ENCODE results near the gene SPATS2.

Gene SPATS2

GRCh38 chr12:49342914-49343731, 24.1 kb upstream of the SPATS2 start:
- no peak overlapping the region for H3K27ac ChIP-seq
- no peak overlapping the region for H3K9ac ChIP-seq

GRCh38 chr12:49344486-49345050, 22.7 kb upstream of the SPATS2 start:
- peaks cover 64% of the 10 kb centered on the region for H3K4me1 ChIP-seq
- H4K20me1 ChIP-seq: peaks cover 80% of the 10 kb centered on the region
- H3K27ac ChIP-seq: no peak overlapping the region
- no peaks in the 10 kb centered on the region for H3K9me3 ChIP-seq
- no peak for TF ChIP-seq Cebpa-rat (IDR thresholded peaks at IDR 0.05)
- no peaks in the 10 kb centered on the region for H3K36me3 ChIP-seq
- H3K27me3 ChIP-seq: peaks cover 94% of the 10 kb centered on the region
- peak overlapping the region; percentile 99 for H3K4me2 ChIP-seq
- H3K4me3 ChIP-seq: peak overlapping the region; percentile 65
- H3K9ac ChIP-seq: no peak overlapping the region

More at GRCh38 chr12:49342914-49343731, 24.1 kb upstream of the SPATS2 start:
- peak overlapping the region; percentile 56 for H3K4me3 ChIP-seq
- peaks cover 100% of the 10 kb centered on the region for H3K27me3 ChIP-seq
- no peaks in the 10 kb centered on the region for H3K36me3 ChIP-seq
- no peaks in the 10 kb centered on the region for H3K9me3 ChIP-seq
- peak overlapping the region; percentile 64 for H3K4me2 ChIP-seq
- H3K4me1 ChIP-seq: peaks cover 59% of the 10 kb centered on the region
- H4K20me1 ChIP-seq: peaks cover 89% of the 10 kb centered on the region
- no peak for TF ChIP-seq Cebpa-rat (IDR thresholded peaks at IDR 0.05)

- H3K9ac ChIP-seq: peak overlapping the region; percentile 38; the same call in 1 of the 2 replicates
- H3K4me2 ChIP-seq: peak overlapping the region; percentile 99
- H3K4me1 ChIP-seq: peaks cover 64% of the 10 kb centered on the region
Measured at GRCh38 chr12:49345051-49345824, 22.0 kb upstream of the SPATS2 start.

GRCh38 chr12:49345825-49346658, 21.2 kb upstream of the SPATS2 start:
- H3K9ac ChIP-seq: peak overlapping the region; percentile 38; the same call in 1 of the 2 replicates
- no peaks in the 10 kb centered on the region for H3K36me3 ChIP-seq
- H4K20me1 ChIP-seq: peaks cover 66% of the 10 kb centered on the region
- no peak for TF ChIP-seq Cebpa-rat (IDR thresholded peaks at IDR 0.05)
- H3K9me3 ChIP-seq: no peaks in the 10 kb centered on the region
- H3K4me3 ChIP-seq: peak overlapping the region; percentile 65
- H3K27me3 ChIP-seq: peaks cover 79% of the 10 kb centered on the region
- H3K27ac ChIP-seq: no peak overlapping the region
- H3K4me2 ChIP-seq: peak overlapping the region; percentile 99
- H3K4me1 ChIP-seq: peaks cover 64% of the 10 kb centered on the region

More at GRCh38 chr12:49345051-49345824, 22.0 kb upstream of the SPATS2 start:
- Histone ChIP-seq H3K36me3 (no peaks in the 10 kb centered on the region), H4K20me1 (peaks cover 74% of the 10 kb centered on the region), H3K9me3 (no peaks in the 10 kb centered on the region), H3K4me3 (peak overlapping the region; percentile 65), H3K27me3 (peaks cover 87% of the 10 kb centered on the region), H3K27ac (no peak overlapping the region)
- TF ChIP-seq Cebpa-rat (IDR thresholded peaks at IDR 0.05): no peak

GRCh38 chr12:49346659-49347310, 20.5 kb upstream of the SPATS2 start, which contains the start of gene DNAJC22:
DNAJC22 (plus strand) TSS chr12:49346888; CDS start chr12:49348873, 1,985 bp downstream.
- TF ChIP-seq Cebpa-rat (IDR thresholded peaks at IDR 0.05): no peak
- Histone ChIP-seq H3K4me3 (peak within 1 kb of the TSS; percentile 65), H3K4me1 (peaks cover 64% of the 10 kb centered on the region), H3K4me2 (peak within 1 kb of the TSS; percentile 99), H3K9ac (peak within 1 kb of the TSS; percentile 38; the same call in 1 of the 2 replicates), H3K36me3 (no peaks in the 10 kb centered on the region), H3K27ac (no peak within 1 kb of the TSS), H3K9me3 (no peaks in the 10 kb centered on the region), H3K27me3 (peaks cover 72% of the 10 kb centered on the region), H4K20me1 (peaks cover 59% of the 10 kb centered on the region)

- H3K9me3 ChIP-seq: no peaks in the 10 kb centered on the region
- H3K9ac ChIP-seq: no peak overlapping the region
- no peak overlapping the region for H3K27ac ChIP-seq
- peak overlapping the region; percentile 65 for H3K4me3 ChIP-seq
- H4K20me1 ChIP-seq: peaks cover 51% of the 10 kb centered on the region
- peaks cover 64% of the 10 kb centered on the region for H3K27me3 ChIP-seq
- H3K4me1 ChIP-seq: peaks cover 58% of the 10 kb centered on the region
- H3K36me3 ChIP-seq: no peaks in the 10 kb centered on the region
- peak overlapping the region; percentile 99 for H3K4me2 ChIP-seq
- no peak for TF ChIP-seq Cebpa-rat (IDR thresholded peaks at IDR 0.05)
Measured at GRCh38 chr12:49347311-49348193, 19.7 kb upstream of the SPATS2 start.

GRCh38 chr12:49348781-49349180, 18.5 kb upstream of the SPATS2 start:
- peaks cover 45% of the 10 kb centered on the region for H3K4me1 ChIP-seq
- 0 out of 2 replicates have a peak overlapping the region, but pooled peaks have one; percentile 99 for H3K4me2 ChIP-seq
- H3K9ac ChIP-seq: no peak overlapping the region
- H3K27me3 ChIP-seq: peaks cover 52% of the 10 kb centered on the region
- no peak overlapping the region for H3K4me3 ChIP-seq
- H3K27ac ChIP-seq: no peak overlapping the region
- no peak for TF ChIP-seq Cebpa-rat (IDR thresholded peaks at IDR 0.05)
- peaks cover 39% of the 10 kb centered on the region for H4K20me1 ChIP-seq
- no peaks in the 10 kb centered on the region for H3K9me3 ChIP-seq
- no peaks in the 10 kb centered on the region for H3K36me3 ChIP-seq

- no peak overlapping the region for H3K4me2 ChIP-seq
- TF ChIP-seq Cebpa-rat (IDR thresholded peaks at IDR 0.05): no peak
- H3K4me3 ChIP-seq: no peak overlapping the region
- no peak overlapping the region for H3K9ac ChIP-seq
- H3K27ac ChIP-seq: no peak overlapping the region
- peaks cover 47% of the 10 kb centered on the region for H3K27me3 ChIP-seq
- H3K9me3 ChIP-seq: no peaks in the 10 kb centered on the region
- peaks cover 41% of the 10 kb centered on the region for H3K4me1 ChIP-seq
- peaks cover 34% of the 10 kb centered on the region for H4K20me1 ChIP-seq
- no peaks in the 10 kb centered on the region for H3K36me3 ChIP-seq
Measured at GRCh38 chr12:49349266-49349665, 18.0 kb upstream of the SPATS2 start.

Measured in BLaER1 (cell line).